GM19468 (cell line): ENCODE results near the gene TBX3.
"Not testable (repeated sequence)": the region's sequence is repeated elsewhere in the genome, so short reads cannot be mapped to it uniquely, and the experiment has no call there.

Source experiments
- ATAC-seq: cut with Tn5 transposase; IDR thresholded peaks from one replicate; pipeline ENCODE4 v1.9.1; 2021; ENCODE audit warnings: mild to moderate bottlenecking, moderate library complexity, moderate number of reproducible peaks; ENCODE audit not compliant: unreplicated experiment; ENCODE audit errors: extremely low read depth

TBX3 gene

DNA sequence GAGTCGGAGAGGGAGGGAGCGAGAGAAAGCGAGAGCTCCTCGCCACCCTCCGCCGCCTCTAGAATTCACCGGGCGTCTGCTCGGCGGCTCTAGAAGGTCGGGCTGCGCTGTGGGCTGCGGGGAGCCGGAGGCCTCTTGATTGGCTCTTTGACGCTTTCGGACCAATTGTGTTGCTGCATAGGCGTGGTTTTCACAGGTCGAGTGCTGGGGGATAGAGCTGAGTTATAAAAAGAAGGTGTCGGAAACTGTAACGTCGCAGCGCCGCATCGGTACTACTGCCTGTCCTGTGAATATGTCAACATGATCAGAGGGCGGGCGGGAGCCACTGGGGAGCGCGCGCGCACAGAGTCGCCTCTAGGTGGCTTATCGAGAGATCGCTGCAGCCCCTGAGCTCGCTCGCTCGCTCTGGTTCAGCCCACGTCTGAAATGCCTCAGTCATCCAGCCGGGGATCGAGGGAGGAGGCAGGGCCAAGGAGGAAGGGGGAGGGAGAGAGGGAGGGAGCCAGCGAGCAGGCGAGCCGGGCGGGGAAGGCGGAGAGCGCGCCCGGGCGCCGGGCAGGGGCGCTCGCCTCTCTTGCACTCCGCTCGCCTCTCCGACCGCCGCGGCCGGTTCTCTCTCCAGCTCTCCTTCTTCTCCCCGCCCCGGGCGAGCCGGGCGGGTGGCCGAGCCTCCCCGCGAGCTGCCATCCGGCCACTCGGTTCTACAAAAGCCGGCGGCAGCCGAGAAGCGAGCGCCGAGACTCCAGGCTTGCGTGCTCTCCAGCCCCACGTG, at the start of gene TBX3:
Gene TBX3, minus strand, starts transcription at position 78 of the 772 bp plus-strand sequence. CDS start 975 bp downstream, outside the sequence.
- ATAC-seq, result no peak

DNA sequence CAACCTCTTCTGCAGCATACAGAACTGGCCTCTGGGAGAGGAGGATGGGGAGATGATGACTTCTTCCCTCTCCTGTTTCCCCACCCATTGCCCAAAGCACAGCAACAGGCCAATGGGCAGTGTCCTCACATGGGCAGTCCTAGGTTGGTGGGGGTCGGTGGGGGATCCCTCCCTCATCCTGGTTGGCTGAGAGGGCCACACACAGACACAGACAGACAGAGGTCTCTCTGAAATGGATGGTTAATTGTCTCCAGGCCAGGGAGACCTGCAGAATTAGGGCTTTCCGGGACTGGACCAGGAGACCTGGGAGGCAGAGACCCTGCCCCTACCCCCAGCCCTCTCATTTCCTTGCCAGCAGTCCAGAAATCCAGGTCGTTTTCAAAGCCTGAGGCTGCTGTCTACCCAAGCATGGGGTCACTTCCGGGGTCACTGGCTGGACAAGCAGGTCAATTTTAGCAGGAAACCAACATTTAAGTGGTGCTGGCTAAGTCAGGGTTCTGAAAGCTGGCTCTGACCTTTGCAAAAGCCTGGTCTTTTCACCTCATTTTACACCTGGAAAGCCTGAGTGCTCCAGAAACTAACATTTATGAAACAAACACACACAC, 48.6 kb upstream of the TBX3 start:
- ATAC-seq, result no peak

DNA sequence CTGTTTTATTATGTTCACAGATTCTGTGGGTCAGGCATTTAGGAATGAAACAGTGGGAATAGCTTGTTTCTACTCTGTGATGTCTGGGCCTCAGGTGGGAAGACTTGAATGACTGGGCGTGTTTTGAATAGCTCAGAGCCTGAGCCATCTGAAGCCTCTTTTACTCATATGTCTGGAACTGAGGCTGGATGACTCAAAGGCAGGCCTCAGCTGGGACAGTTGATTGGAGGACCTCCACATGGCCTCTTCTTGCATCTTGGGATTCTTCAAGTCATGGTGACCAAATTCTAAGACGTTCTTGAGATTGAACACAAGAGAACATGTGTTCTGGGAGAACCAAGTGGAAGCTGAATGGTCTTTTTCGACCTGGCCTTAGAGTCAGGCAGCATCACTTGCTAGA, 45.8 kb upstream of the TBX3 start:
- no peak for ATAC-seq

DNA sequence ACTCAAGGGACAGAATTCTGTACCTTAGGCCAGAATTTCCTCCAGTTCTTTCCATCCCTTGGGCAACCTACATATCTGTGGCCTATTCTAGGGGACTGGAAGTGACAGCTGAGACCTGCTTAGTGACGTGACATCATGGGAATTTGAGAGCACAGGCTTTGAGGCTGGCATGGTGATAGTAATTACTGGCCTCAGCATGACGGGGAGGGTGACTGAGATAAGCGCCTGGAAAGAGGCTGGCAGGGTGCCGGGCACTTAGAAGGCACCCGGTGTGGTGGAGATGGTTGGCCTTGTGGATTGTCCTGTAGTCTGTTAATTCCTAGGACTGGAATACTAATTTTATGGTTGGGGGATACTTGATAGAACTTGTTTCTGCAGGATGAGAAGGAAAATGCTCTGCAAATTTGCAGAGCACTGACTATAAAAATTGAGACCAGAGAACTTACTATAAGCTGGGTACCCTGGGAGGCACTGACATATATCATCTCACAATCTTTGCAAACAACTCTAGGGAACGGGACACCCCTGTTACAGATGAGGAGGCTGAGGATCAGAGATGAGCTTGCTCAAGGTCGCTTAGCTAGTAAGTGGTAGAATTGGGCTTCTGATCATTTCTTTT, 42.2 kb upstream of the TBX3 start:
- no peak for ATAC-seq

DNA sequence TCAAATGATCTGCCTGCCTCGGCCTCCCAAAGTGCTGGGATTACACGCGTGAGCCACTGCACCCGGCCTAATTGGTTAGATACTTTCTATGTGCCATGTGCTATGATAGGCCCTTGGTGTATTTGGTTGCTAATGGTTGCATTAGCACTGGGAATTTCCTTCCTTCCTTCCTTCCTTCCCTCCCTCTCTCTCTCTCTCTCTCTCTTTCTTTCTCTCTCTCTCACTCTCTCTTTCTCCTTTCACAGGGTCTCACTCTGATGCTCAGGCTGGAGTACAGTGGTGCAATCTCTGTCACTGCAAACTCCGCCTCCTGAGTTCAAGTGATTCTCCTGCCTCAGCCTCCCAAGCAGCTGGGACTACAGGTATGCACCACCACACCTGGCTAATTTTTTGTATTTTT, 38.2 kb upstream of the TBX3 start:
- not testable (repeated sequence) for ATAC-seq

DNA sequence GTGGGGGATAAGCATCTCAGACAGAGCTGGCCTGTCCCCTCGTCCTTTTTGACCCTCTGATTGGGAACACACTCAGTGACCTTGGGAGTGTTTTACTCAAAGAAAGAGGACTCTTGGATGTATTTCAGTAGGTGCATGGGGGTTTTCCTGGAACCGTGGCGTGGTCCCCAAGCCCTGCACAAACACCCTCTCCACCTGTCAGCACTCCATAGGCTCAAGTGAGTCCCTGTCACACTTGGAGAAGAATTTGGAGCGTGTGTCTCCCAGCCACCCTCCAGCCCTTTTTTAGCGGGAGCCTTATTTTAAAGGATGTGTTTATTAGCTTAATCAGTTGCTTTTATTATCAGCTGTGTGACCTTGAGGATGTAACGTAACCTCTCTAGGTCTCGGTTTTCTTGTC, 37.3 kb upstream of the TBX3 start:
- ATAC-seq, result no peak

DNA sequence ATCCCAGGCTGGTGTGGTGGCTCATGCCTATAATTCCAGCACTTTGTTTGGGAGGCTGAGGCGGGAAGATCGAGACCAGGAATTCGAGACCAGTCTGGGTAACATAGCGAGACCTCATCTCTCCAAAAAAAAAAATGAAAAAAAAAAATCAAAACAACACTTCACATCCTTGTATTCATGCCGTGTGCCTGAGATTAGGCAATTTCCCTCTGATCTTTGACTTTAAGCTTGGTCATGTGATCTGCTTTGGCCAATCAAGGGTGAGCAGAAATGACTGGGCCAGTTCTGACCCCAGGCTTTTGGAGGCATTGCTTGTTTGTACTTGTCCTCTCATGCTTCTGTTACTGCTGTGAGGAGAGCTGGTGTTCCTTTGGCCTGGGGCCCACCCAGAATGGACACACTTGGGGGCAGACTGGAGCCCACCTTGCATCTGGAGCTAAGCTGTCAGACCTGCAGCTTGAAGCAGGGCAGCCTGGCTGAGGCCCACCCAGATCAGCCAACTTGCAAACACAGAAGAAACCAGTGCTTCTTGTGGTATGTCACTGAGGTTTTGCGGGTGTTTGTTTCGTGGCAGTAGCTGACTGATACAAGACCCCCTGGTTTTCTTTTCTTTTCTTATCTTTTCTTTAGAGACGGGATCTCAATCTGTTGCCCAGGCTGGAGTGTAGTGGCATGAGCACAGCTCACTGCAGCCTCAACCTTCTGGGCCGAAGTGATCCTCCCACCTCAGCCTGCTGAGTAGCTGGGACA, 29.7 kb upstream of the TBX3 start:
- ATAC-seq, result no peak

DNA sequence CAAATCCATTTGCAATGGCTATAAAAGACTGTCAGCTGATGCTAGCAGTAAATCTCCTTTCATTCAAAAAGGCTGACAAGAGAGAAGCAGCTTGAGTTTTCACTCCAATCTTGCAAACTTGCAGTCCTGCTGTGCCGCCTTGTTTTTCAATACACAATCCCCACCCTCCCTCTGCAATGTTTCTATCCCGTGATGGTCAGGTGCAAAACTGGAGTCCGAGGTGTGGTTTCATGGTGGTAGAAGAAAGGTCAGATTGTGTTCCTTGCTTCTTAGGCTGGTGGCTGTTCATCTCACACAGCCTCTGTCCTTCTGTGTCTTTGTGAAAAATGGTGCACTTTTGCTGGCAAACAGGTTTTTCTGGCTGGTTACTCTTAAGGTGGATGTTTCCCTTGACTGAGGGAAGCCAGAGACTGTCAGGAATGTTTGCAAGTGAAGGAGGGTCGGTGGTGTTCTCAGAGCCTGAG, 27.7 kb upstream of the TBX3 start:
- no peak for ATAC-seq

DNA sequence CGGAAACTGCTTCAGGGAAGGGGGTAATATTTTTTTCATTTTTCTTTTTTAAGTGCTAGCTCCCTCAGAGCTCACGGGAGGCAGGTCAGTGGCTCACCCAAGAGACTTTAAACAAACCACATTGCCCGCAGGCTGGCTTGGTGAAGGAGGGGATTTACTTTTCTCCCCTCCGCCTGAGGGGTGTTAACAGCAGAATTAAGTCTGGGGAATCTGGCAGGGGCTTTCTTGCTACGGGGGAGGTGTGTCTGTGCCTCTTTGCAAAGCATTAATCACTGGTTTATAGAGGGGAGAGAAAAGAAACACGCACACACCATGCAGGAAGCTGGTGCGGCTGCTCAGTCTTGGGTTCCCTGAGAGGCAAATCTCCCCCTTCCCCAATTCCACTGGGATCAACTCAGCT, 26.2 kb upstream of the TBX3 start:
- ATAC-seq, result no peak

DNA sequence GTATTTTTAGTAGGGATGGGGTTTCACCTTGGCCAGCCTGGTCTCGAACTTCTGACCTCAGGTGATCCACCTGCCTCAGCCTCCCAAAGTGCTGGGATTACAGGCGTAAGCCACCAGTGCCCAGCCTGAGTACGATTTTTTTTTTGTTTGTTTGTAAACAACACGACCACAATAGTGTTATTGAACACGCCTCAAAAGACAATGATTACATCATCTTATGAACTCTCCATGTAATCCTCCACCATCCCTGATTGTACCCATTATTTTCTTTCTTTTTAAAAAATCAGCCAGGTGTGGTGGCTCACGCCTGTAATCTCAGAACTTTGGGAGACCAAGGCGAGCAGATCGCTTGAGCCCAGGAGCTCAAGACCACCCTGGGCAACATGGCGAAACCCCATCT, 25.1 kb upstream of the TBX3 start:
- ATAC-seq, result no peak

DNA sequence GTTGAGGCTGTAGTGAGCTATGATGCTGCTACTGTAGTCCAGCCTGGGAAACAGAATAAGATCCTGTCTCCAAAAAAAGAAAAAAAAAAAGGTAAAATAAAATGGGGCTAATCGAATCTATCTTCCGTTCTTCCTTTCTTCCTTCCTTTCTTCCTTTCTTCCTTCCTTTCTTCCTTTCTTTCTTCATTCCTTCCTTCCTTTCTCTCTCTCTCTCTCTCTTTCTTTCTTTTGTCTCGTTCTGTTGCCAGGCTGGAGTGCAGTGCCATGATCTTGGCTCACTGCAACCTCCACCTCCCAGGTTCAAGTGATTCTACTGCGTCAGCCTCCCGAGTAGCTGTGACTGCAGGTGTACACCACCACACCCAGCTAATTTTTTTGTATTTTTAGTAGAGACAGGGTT, 24.6 kb upstream of the TBX3 start:
- ATAC-seq, result not testable (repeated sequence)

DNA sequence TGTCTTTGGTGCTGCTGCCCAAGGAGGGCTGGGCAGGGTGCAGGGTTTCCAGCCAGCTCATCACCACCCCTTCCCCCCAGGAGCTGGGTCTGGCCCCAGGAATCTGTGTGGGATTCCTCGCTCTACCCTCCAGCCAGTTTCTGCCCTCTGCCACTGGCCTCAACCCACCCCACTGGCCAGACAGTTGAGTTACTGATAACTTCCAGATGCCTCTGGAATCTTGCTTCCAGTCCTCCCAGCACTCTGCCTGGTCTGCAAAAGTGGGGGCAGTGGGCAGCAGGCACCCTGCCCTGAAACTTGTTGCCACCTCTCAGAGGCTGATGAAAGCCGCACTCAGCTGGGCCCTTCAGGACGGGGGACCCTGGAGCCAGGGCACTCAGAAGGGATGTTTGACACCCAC, 20.1 kb upstream of the TBX3 start:
- ATAC-seq, result no peak

DNA sequence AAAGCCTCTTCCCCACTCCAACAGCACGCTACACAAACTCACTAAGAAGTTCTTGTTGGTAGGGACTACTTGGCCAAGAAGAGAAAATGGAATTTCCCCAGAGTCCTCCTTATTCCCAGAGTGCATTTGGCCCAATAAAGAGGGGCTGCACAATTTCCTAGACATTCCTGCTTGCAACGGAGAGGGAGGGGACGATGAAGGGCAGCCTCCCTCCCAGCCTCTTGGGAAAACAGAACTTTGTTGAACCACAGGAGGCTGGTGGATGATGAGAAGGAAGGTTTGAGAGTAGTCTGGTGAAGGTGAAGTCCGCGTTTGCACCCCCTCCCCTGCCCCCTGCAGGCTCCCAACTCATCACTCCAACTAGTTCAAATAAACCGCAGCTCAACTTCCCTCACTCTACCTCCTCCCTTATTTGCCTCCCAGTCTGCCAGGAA, 19.1 kb upstream of the TBX3 start:
- ATAC-seq, result no peak

DNA sequence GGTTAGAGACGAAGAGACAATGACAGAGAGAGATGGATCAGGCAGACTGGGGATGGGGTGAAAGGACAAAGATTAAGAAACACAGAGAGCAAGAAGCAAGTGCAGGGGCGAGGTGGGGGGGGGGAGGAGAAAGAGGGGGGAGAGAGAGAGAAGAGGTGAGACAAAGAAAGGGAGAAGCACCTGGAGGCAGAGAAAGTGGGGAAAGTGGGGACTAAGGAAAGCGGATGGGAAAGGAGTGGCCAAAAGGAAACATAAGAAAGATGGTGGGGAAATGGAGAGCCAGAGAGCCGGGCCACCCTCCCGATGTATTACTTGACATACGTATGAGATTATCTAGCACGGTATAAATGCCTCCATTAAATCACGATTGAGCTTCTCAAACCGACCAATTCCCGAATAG, 18.5 kb upstream of the TBX3 start:
- ATAC-seq, result no peak

DNA sequence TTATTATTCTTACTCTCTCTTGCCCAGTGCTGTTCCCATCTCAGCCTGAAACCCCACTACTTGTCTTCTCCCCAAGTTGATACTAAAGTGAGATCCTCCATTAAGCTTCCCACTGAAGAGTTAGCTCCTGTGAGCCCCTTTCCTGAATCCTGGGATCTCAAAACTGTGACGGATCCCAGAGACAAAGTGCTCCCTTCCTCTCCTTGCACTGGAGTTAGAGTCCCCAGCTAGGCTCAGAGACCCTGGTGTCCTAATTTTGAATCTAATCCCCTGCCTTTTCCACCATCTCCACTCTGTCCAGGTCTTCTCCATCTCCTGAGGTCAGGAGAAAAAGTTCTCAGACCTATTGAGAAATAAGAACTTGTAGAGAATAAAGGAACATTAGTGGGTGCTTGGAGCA, 17.6 kb upstream of the TBX3 start:
- no peak for ATAC-seq

DNA sequence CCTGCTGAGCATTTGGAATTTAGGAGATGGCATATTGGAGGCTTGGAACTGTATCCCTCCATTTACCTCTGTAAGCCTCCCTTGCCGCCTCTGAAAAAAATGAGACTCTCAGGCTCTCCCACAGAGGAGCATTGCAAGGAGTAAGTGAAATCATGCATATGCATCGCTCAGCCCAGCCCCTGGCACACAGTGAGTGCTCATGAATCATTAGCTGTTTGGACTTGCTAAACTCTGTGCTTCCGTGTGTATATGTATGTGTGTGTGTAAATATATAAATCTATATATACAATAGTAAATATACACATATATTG, 17.1 kb upstream of the TBX3 start:
- ATAC-seq, result no peak

DNA sequence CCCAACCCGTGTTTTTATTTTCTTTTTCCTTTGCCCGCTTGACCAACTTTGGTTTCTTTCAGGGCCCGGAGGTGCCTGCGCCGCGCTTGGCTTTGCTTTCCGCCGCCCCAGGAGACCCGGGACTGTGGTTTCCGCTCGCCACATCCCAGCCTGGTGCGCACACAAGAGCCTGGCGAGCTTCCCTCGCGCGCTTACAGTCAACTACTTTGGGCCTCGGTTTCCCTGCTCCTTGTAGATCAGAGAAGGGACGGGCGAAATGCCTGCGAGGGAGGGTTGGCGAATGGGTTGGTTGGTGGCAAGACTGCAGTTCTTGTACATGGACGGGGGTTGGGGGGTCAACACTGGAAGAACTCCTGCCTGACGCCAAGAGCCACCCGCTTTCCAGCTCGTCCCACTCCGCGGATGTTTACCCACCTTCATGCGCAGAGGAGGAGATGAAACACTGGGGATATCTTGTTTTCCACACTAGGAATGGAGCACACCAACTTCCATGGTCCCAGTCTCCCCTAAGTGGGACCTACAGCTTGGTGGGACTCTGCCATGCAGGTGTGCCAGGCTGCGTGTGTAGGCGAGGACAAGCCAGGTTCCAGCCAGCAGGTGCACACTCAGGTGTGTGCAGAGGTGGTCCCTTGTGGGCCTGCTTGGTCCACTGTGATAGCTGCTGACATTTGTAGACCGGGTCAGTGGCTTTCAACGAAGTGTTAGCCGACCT, 16.6 kb upstream of the TBX3 start:
- ATAC-seq, result no peak

DNA sequence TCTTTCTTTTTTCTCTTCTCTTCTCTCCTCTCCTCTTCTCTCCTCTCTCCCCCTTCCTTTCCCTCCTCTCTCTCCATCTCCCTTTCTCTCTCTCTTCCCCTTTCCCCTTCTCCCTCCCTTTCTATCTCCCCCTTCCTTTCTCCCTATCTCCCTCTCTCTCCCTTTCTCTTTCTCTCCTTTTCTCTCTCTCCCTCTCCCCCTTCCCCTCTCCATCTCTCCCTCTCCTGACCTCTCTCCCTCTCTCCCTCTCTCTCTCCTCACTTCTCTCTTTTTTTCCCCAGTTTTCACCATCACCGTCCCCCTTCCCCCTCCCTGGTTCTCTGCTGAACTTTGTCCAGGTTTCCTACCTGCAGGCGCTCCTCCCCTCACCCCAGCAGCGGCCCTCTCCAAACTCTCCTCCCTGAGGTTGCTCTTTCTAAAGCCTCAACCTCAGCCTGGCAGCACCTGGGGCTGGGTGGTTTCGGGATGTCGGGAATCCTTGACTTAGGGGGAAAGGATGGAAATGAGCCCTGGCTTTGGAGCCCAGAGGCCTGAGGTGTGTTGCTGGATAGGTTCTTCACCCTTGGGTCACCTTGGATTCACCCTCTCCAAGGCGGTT, 14.7 kb upstream of the TBX3 start:
- ATAC-seq, result no peak

DNA sequence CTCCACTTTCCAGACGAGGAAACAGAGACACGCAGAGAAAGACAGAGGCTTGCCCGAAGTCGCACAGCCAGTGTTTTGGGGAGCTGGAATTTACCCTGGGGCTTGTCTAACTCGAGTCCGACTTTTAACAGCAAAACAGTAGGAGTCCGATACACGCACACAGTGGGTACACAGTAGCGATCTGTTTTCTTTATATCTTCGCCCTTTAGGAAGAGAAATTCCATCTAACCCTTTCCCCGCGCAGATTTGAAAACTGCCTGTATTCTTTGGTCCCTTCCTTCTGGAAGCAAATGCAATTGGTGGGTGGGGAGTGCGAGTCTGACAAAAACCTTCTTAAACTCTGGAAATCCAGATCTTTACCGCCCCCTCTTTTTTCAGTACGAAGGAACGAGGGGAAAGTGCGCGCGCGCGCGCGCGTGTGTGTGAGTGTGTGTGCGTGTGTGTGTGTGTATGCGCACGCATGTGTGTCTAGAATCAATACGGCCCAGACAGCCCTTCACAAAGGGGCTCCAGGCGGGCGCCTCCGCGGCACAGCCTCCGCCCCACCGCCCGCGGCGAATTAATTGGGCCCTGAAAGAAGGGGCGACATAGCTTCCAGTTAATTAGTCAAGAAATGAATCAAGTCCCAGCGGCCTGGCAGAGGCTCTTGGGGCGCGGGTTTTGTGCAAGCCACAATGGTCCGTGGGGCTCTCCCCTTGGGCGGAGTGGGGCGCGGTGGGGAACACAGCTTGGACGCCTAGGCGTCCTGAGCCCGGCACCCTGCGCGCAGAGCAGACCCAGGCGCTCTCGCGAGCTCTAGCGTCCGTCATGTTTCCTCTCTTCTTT, 14.0 kb upstream of the TBX3 start:
- ATAC-seq, result no peak
